GM15510 (cell line): ENCODE measurements around the gene KCNJ10.

ENCODE experiments used
- POLR2A ChIP-seq: IDR thresholded peaks from 3 replicates; pipeline ENCODE4 v1.6.1; 2011; ENCODE audit warnings: borderline replicate concordance; ENCODE audit not compliant: insufficient read length; ENCODE audit errors: extremely low read depth

The KCNJ10 gene

DNA sequence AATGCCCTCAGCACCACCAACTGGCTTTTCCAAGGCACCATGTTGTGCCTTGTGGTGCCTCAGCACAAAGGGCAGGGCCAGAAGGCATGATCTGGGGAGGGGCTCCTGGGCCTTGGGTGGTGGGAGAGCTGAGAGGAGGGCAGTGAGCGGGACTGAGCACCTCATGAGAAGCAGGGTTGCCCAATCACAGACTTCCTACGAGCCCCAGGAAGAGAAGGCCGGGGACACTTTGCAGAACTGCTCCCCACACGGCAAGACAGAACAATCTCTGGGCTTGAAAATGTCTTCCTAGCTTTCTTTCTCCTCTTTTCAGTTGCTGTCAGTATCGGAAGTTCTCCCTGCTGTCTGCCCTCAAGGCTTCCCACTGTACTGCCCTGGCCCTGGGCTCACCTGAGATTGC, 6.8 kb downstream of the KCNJ10 start:
- no peak for TF ChIP-seq POLR2A

DNA sequence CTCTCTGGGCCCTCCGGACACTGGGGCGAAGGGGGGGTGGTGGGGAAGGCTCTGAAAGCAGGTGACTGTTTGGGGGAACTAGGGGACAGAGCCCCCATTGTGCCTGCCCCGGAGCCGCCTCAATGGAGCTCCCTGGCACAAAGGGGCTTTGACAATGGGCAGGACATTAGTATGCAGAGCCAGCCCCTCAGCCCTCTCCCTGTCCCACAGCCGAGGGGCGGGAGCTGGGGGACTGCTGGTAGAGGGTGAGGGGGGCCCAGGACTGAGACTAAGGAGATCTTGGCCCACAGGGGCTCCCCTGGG, 7.8 kb downstream of the KCNJ10 start:
- TF ChIP-seq POLR2A, result no peak

DNA sequence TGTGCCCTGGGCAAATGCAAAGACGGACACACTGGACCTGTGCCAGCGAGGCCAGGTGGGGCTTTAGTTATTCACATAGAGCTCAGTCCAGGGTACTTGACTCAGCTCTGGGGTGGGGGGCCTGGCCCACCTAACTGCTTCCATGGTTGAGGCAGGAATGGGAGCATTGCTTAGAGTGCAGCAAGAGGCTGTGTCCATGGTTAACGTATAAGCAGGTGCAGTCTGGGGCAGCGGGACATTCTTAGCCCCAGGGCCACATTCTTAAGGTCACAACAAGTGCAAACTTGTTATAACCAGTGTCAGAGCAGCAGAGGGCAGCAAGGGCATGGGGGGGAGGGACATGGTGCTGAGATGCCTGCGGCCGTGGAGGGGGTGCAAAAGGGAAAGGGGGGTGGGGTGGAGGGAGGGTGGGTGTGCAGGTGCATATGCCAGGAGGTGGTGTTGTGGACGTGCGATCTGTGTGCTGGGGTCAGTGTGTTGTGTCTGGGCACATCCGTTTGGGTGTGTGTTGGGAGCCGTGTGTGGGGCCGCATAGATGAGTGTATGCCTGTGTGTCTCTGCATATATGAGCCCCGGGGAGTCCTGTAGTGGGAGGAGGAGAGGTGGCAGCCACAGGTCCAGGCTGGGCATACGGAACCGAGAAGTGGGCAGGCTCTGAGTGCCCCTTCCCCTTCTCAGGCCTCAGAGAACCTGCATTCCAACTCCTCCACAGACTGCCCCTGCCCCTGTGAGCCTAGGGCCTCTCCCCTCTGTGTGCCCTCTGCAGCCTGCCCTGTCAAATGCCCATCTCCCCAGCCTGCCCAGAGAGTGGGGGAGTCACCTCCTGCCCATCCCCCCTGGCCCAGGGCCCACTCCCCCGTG, 8.4 kb downstream of the KCNJ10 start:
- TF ChIP-seq POLR2A, result no peak

- TF ChIP-seq POLR2A, result no peak
Measured at GRCh38 chr1:160058087-160058486, 11.9 kb downstream of the KCNJ10 start.

- TF ChIP-seq POLR2A, result no peak
Measured at GRCh38 chr1:160056648-160057169, 13.3 kb downstream of the KCNJ10 start.

DNA sequence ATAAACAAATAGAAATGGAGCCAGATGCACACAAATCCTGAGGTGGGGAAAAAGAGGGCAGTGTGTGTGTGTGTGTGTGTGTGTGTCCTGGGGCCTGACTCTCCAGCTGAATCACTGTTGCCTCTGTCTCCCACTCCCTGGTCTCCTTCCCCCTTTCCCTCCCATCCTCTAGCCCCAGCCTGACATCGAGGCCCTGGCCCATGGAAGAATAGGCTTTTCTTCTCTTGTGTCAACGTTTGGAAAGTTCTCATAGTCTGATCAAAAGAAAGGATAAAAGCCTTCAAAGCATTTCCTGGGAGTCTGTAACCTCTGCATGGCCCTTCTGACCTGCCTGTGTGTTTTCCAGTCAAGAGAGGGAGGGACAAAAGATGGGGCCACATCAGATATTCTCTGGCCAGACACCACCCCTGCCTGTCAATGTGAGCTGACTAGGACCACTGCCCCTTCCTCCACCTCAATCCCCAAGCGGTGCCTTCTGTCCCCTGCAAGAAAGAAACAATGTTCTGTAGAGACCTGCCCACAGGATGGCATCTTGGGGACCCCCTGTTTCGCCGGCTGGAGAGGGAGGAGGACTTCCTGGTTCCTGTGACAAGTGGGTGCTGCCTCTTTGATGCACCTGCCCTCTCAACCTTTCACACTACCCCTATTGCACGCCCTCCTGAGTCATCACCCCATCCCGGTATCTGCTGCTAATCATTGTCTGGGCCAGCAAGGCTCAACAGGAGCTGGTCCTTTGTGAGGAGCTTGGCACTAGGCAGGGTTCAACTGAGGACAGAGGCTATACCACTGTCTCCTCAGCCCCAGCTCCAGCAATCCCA, 16.2 kb downstream of the KCNJ10 start:
- TF ChIP-seq POLR2A, result no peak

GRCh38 chr1:160052936-160053335, 17.0 kb downstream of the KCNJ10 start:
- TF ChIP-seq POLR2A, result no peak

DNA sequence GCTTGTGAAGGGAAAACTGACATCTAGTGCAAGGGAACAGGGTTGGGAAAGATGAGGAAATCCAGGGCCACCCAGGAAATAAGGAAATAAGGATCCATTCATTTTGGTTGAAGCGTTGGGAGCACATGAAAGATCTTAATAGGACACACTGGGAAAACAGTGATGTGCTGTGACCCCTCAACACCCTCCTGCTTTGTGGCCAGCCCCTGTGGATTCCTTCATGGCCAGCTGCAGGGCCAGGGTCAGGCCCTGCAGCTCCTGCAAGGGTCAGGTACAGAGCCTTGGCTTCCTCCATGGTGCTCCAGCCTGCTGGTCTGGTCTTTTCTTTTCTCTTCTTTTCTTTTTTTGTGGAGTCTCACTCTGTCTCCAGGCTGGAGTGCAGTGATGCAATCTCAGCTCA, 19.3 kb downstream of the KCNJ10 start:
- TF ChIP-seq POLR2A, result no peak

DNA sequence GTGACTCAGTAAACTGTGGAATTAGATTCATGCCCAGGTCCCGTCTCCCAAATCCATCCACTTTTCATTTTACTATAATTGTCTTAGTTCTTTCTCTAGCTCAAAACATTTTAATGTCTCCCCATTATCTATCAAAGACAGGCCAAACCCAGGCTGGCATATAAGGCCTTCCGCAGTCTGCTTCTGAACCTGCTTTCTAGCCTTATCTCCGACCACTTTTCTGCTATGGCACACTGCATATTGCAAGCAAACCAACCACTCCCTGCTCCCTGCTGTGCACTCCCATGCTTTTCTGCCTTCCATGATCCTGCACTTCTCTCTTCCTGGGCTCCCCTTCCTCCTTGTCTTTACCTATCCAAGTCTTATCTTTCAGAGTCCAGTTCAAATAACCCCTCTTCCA, 20.9 kb downstream of the KCNJ10 start:
- TF ChIP-seq POLR2A, result no peak

DNA sequence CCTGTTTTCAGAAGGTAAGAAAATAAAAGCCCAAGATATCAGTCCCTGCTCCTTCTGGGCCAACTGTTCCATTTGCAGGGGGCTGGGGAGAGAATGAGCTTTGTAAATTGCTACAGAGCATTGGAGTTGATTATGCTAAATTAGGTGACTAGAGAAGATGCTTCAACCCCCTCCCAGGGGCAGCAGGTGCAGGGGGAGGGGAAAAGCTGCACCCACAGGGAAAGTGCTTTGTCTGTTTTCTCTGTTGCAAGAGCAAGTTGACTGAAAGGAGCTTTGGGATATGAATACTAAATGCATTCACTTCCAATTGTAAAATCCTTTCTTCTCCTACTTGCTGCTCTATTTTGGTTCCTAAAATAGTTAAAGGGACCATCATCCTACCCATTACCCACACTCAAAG, 21.6 kb downstream of the KCNJ10 start:
- no peak for TF ChIP-seq POLR2A

DNA sequence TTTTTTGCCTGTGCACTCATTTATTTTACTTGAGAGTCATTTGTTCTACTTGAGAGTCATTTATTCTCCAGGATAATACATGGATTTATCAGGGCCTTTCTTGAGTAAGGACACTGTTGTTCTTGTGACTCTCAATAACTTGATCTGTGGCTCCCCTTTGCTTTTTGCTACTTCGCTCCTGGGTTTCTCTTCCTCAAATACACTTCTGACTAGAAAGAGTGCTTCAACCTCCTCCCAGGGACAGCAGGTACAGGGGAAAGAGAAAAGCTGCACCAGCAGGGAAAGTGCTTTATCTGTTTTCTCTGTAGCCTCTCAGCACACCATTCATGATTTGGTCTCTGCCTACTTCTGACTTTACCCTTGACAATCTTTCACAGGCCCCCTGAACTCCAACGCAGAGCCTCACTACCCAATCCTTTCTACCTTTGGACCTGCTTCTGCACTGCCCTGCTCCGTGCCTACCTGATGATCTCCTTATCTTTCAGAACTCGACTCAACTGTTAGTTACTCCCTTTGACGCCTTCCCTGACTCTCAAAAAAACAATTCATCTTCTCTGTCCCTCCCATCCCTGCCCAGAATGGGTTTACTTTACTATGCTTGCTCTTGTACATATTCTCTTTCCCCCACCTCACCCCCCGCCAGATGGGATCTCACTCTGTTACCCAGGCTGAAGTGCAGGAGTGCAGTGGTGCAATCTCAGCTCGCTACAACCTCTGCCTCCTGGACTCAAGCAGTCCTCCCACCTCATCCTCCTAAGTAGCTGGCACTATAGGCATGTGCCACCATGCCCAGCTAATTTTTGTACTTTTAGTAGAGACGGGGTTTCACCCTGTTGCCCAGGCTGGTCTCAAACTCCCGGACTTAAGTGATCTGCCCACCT, 22.6 kb downstream of the KCNJ10 start:
- TF ChIP-seq POLR2A, result no peak

DNA sequence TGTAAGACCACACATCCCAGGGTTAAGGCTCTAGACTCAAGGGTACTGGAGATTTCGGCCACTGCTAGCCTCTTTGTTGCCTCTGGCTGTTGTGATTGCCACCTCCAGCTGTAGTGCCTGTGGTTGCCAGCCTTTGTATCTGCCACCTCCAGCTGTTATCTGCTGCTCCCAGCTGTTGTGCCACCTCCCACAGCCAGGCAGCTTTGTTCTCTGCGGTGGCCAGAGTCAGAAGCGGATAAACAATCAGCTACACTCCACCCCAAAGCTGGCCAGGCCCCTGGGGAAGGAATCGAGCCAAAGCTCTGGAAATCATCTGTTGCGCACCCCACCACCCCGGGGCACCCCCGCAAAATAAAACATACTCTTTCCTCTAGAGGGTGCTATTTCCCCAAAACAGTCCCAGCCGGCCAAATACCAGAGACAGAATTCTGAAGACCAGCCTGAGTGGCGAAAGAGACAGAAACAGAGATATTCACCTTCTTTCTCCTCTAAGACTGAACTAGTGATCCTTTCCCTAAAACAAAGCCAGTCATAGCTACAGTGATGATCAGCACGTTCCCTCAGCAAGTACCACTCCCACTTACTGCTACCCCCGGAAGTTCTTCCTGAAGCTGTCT, 23.4 kb downstream of the KCNJ10 start:
- no peak for TF ChIP-seq POLR2A

- no peak for TF ChIP-seq POLR2A
Measured at GRCh38 chr1:160045653-160046052, 24.3 kb downstream of the KCNJ10 start.

DNA sequence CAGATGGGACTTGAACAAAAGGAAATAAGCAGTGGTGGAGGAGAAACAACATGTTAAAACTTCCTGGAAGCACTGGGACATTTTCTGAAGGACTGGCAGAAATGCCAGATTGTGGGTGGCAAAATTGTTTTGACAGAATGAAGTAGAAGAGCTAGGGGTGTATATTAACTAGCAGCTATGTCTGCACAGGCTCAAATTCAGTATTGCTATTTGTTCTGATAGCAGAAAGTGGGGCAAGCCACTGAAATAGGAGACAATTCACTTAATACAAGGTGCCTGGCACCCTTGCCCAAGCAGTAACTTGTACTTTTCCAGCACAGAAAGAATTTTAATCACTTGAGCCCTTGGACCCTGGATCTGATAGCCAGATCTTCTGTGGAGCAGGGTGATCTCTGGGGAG, 26.4 kb downstream of the KCNJ10 start:
- TF ChIP-seq POLR2A, result no peak
